ENCODE measurements around the gene FGD4.

Gene FGD4

GRCh38 chr12:32399370-32400113, at the start of gene FGD4:
Gene FGD4, plus strand, starts transcription at chr12:32399558.
- peak; percentile 25 for DNase-seq

- DNase-seq, result no peak
Measured at GRCh38 chr12:32353540-32353939, 45.8 kb upstream of the FGD4 start.

- no peak for DNase-seq
Measured at GRCh38 chr12:32357601-32358249, 41.6 kb upstream of the FGD4 start.

GRCh38 chr12:32360956-32361355, 38.4 kb upstream of the FGD4 start:
- no peak for DNase-seq

GRCh38 chr12:32362892-32363291, 36.5 kb upstream of the FGD4 start:
- DNase-seq, result no peak

- DNase-seq, result peak; percentile 58
Measured at GRCh38 chr12:32365473-32366064, 33.8 kb upstream of the FGD4 start.

- DNase-seq, result no peak
Measured at GRCh38 chr12:32366714-32367113, 32.6 kb upstream of the FGD4 start.

GRCh38 chr12:32367381-32367780, 32.0 kb upstream of the FGD4 start:
- no peak for DNase-seq

GRCh38 chr12:32369202-32369601, 30.2 kb upstream of the FGD4 start:
- no peak for DNase-seq

GRCh38 chr12:32377344-32378055, 21.9 kb upstream of the FGD4 start:
- no peak for DNase-seq

GRCh38 chr12:32379213-32379612, 20.1 kb upstream of the FGD4 start:
- DNase-seq, result no peak

- DNase-seq, result no peak
Measured at GRCh38 chr12:32379667-32380066, 19.7 kb upstream of the FGD4 start.

GRCh38 chr12:32382226-32382625, 17.1 kb upstream of the FGD4 start:
- DNase-seq, result no peak

GRCh38 chr12:32390572-32391219, 8.7 kb upstream of the FGD4 start:
- DNase-seq, result no peak

- no peak for DNase-seq
Measured at GRCh38 chr12:32395026-32395425, 4.3 kb upstream of the FGD4 start.

GRCh38 chr12:32397696-32398095, 1.7 kb upstream of the FGD4 start:
- no peak for DNase-seq

GRCh38 chr12:32398181-32398580, 1.2 kb upstream of the FGD4 start:
- no peak for DNase-seq

GRCh38 chr12:32398816-32399369, 465 bp upstream of the FGD4 start:
- DNase-seq, result no peak

- no peak for DNase-seq
Measured at GRCh38 chr12:32400114-32400672, 835 bp downstream of the FGD4 start.

- DNase-seq, result no peak
Measured at GRCh38 chr12:32400866-32401265, 1.5 kb downstream of the FGD4 start.

GRCh38 chr12:32402170-32402569, 2.8 kb downstream of the FGD4 start:
- DNase-seq, result no peak

- no peak for DNase-seq
Measured at GRCh38 chr12:32402946-32403345, 3.6 kb downstream of the FGD4 start.

All from CD4-positive, alpha-beta T cell treated with Interleukin-4 for 4 hours (primary cell).